Measurements from ENCODE around the gene CIC.

Gene CIC

GRCh38 chr19:42293540-42293939, 24.5 kb downstream of the CIC start:
- H3K4me3 ChIP-seq (replicated peaks in 1 of 2; ENCODE audit: low read depth in 2 of 2, low read length in 2 of 2), result no peak overlapping the region
- no peak for DNase-seq (ENCODE audit: low read depth in 2 of 2)
- TF ChIP-seq CTCF (IDR thresholded peaks at IDR 0.05; ENCODE audit: low read depth, low read length), result peak; percentile 6

- no peak for TF ChIP-seq CTCF (IDR thresholded peaks at IDR 0.05; ENCODE audit: low read depth, low read length)
- H3K4me3 ChIP-seq (replicated peaks in 1 of 2; ENCODE audit: low read depth in 2 of 2, low read length in 2 of 2), result no peak overlapping the region
Measured at GRCh38 chr19:42293948-42294347, 24.9 kb downstream of the CIC start.

GRCh38 chr19:42294471-42295137, 25.6 kb downstream of the CIC start:
- DNase-seq (ENCODE audit: low read depth in 2 of 2), result no peak
- H3K4me3 ChIP-seq (replicated peaks in 1 of 2; ENCODE audit: low read depth in 2 of 2, low read length in 2 of 2), result no peak overlapping the region
- TF ChIP-seq CTCF (IDR thresholded peaks at IDR 0.05; ENCODE audit: low read depth, low read length), result no peak

More at GRCh38 chr19:42293948-42294347, 24.9 kb downstream of the CIC start:
- no peak for DNase-seq (ENCODE audit: low read depth in 2 of 2)

GRCh38 chr19:42295342-42295741, 26.3 kb downstream of the CIC start:
- no peak for TF ChIP-seq CTCF (IDR thresholded peaks at IDR 0.05; ENCODE audit: low read depth, low read length)
- DNase-seq (ENCODE audit: low read depth in 2 of 2), result no peak
- no peak overlapping the region for H3K4me3 ChIP-seq (replicated peaks in 1 of 2; ENCODE audit: low read depth in 2 of 2, low read length in 2 of 2)

GRCh38 chr19:42295831-42296525, 26.9 kb downstream of the CIC start:
- no peak overlapping the region for H3K4me3 ChIP-seq (replicated peaks in 1 of 2; ENCODE audit: low read depth in 2 of 2, low read length in 2 of 2)
- DNase-seq (ENCODE audit: low read depth in 2 of 2), result peak; percentile 62 to 66
- peak; percentile 98 for TF ChIP-seq CTCF (IDR thresholded peaks at IDR 0.05; ENCODE audit: low read depth, low read length)

- H3K4me3 ChIP-seq (replicated peaks in 1 of 2; ENCODE audit: low read depth in 2 of 2, low read length in 2 of 2), result no peak overlapping the region
- no peak for TF ChIP-seq CTCF (IDR thresholded peaks at IDR 0.05; ENCODE audit: low read depth, low read length)
- DNase-seq (ENCODE audit: low read depth in 2 of 2), result no peak
Measured at GRCh38 chr19:42297039-42297438, 28.0 kb downstream of the CIC start.
